Purkinje cell (primary cell): ENCODE measurements around the gene UBN2. TPM values are rescaled to one million over a fixed set of nuclear protein-coding genes. Genes with fewer than 3 reads are reported as not detected.

Experiments
- polyA plus RNA-seq: library from polyadenylated mRNA; unstranded; fragments of >200 nt; fragmentation: Nextera tagmentation; gene quantifications from 2 replicates; pipeline ENCODE4 v1.2.1, GENCODE V29; 2014

UBN2 gene
- polyA plus RNA-seq = 7.0 and 8.5 TPM in 2 replicates

GRCh38 chr7:139230774-139231512 lies at the start of gene UBN2:
Gene UBN2 (plus strand): TSS chr7:139231237. CDS start chr7:139231485, 248 bp downstream.

GRCh38 chr7:139341058-139341775 lies 110.2 kb downstream of the UBN2 start, which contains the start of gene FMC1:
Gene FMC1 (plus strand): TSS chr7:139341337. CDS start chr7:139341385, 48 bp downstream.

Other genes starting within 250 kb of the UBN2 start
- gene KIAA1549, start 249.8 kb upstream of the UBN2 start, polyA plus RNA-seq = 1.0 TPM in 1 of 2 replicates, not detected in the other
- gene ZC3HAV1L, start 195.2 kb upstream of the UBN2 start, polyA plus RNA-seq = not detected in 2 replicates
- gene ZC3HAV1, start 121.5 kb upstream of the UBN2 start, polyA plus RNA-seq = 0.78 and 1.1 TPM in 2 replicates
- 316 and 393 TPM in 2 replicates for gene FMC1, start 110.1 kb downstream of the UBN2 start, polyA plus RNA-seq
- gene LUC7L2, start 128.7 kb downstream of the UBN2 start, polyA plus RNA-seq = 28.1 and 33.2 TPM in 2 replicates